GOT3 (cell line): ENCODE measurements around the gene GMEB2.

ENCODE experiments used
- DNase-seq: peaks from one replicate; lab custom pipeline; 2025; ENCODE audit warnings: mixed read lengths; lab: John Stamatoyannopoulos, UW

GMEB2 gene

DNA sequence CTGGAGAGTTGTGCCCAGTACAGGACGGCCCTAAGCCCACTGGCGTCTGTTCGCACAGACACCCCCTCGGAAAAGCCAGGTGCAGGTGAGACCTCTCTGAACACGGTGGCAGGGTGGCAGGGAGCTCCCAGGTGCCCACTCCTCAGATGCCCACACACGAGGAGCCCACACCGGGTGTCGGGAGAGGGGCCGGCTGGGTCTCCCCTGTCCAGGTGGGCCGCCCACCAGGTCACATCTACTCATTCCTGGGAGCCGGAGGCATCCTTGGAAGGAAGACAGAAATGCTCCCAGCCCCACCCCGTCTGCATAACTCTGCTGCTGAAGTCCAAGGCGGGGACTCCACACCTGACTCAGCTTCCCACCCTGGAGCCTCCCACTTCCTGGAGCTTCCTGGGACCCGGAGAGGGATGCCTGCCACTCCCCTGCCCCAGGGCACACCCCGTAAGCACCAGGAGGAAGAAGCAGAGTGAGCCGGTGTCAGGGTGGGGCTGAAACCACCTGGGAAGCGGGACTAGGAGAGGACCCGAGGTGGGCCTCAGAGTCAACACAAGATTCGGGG, 81.9 kb downstream of the GMEB2 start:
- DNase-seq, result no peak

DNA sequence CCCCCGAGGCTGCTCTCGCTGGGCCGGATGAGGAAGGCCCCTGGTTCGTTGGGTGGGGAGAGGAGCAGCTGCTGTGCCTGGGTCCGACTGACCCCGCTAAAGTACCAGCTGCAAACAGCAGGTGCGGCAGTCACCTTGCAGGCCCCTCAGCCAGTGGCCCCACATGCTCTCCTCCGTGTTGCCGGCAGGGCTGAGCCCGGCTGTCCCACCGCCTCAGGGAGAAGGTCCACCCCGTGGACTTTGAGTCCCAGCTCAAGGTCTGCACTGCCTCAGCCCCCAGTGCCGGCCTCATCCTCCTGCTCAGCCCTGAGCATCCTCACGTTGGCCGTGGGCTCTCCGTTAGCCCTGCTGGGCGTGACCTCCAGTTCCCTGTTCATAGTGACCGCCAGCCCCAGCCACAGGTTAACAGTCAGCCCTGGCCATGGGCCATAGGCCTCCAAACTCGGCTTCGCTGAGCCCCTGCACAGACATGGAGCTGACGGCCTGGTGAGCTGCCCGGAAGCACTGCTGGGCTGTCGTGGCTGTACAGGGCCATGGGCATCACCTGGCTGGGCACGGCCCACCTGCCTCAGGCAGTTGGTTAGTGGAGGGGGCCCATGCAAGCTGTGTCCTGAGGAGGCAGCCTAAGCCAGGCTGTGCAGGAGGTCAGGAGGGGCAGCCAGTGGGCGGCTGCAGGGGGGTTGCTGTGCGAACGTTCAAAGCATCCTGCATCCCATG, 82.5 kb downstream of the GMEB2 start:
- DNase-seq, result no peak

DNA sequence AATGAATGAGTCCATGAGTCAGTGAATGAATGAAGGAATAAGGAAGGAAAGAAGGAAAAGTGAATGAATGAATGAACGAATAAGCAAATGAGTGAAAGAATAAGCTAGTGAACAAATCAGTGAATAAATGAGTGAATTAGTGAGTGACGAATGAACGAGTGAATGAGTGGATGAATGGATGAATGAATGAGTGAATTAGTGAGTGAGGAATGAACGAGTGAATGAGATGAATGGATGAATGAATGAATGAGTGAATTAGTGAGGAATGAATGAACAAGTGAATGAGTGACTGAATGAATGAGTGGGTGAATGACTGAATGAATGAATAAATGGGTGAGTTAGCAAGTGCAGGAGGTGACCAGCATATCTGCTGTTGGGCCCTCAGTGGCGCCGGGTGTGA, 83.2 kb downstream of the GMEB2 start:
- DNase-seq, result no peak

DNA sequence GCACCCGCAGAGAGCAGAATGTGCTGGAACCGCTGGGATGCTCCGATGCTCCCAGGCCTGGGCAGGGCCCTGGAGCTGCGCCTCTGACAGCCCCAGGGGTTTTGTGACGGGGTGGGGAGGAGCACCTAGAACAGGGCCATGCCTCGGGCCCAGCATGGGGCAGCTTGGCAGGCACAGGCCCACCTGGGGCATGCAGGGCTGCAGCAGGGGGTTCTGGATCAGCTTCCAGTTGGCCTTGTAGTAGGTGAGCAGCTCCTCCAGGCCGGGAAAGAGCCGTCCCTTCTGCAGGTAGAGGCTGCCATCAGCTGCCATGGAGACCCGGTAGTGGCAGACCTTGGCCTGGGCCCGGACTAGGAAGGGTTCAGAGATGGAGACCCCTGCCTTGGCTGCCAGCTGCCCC, 83.8 kb downstream of the GMEB2 start:
- no peak for DNase-seq

DNA sequence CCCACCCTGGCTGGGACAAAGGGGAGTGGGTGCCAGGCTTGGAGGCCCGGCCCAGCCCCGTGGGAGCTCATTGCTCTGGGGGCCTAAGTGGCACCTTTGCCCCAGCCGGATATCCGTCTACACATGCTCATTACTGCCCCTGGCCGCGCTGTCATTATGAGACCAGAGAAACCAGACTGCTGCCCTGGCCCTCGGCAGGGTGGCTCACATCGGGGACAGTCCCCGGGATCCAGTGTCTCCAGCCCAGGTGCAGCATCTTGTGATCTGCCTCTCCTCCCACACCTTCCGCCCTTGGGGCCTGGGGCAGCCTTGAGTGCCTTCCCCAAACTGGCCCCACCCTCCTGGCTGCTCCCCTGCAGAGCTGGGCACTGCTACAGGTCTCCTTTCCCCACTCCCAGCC, 84.2 kb downstream of the GMEB2 start:
- DNase-seq, result no peak

DNA sequence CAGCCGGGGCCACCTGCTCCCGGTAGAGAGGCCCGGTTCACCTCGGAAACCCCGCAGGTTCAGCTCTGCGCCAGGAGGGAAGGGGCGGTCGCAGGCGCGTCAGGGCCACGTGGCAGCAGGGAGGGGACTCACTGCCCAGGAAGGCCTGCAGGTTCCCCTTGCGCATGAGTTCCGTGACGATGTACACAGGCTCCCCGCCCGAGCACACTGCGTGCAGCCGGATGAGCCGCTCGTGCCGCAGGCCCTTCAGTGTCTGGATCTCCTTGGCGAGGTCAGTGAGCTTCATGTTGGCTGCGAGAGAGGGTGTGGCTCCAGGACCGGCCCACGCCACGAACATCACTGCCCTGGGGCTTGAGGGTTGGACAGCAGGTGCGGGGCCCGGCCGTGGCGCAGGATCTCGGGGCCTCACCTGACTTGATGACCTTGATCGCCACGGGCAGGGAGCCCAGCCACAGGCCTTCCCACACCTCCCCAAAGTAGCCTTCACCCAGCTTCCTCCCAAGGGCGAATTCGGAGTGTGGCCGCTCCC, 84.8 kb downstream of the GMEB2 start:
- no peak for DNase-seq

DNA sequence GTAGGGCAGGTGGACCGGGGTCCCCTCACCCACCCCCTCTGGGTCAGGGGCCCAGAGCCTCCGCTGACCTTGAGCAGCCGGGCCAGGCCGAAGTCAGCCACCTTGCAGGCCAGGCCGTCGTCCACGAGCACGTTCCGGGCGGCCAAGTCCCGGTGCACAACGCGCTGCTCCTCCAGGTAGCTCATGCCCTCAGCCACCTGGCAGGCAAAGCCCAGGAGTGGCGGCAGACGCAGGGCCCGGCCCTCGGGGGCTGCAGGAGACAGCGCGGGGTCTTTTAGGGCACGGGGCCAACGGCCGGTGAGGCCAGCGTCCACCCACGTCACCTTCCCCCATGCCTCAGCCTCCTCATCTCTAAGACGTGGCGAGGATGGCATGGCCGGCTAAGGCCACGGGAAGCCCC, 85.5 kb downstream of the GMEB2 start:
- DNase-seq, result no peak

DNA sequence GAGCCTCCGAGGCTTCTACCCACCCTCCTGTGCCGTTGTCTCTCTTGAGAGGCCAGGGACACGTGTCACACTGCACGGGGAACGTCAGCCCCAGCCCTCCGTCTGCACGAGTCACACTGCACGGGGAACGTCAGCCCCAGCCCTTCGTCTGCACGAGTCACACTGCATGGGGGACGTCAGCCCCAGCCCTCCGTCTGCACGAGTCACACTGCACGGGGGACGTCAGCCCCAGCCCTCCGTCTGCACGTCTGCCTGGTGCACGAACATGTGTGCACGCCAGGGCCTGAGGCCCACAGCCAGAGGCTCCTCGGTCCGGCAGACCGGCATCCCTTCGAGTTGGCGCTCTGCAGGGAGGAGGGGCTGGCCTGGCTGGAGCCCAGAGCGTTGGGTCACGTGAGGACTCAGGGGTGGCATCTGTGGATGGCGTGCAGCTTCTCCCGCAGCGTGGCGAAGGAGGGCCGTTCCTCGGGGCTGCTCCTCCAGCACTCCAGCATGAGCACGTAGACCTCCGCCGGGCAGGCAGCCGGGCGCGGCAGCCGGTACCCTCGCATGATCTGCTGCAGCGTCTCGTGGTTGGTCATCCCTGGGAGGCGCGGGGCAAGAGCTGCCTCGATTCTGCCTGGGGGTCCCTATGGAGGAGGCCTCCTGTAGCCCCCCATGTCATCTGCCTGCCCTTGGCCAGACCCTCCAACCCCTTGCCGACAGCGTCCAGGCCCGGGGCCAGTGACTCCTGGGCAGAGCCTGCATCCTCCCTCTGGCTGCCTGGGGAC, 86.3 kb downstream of the GMEB2 start:
- DNase-seq, result no peak

DNA sequence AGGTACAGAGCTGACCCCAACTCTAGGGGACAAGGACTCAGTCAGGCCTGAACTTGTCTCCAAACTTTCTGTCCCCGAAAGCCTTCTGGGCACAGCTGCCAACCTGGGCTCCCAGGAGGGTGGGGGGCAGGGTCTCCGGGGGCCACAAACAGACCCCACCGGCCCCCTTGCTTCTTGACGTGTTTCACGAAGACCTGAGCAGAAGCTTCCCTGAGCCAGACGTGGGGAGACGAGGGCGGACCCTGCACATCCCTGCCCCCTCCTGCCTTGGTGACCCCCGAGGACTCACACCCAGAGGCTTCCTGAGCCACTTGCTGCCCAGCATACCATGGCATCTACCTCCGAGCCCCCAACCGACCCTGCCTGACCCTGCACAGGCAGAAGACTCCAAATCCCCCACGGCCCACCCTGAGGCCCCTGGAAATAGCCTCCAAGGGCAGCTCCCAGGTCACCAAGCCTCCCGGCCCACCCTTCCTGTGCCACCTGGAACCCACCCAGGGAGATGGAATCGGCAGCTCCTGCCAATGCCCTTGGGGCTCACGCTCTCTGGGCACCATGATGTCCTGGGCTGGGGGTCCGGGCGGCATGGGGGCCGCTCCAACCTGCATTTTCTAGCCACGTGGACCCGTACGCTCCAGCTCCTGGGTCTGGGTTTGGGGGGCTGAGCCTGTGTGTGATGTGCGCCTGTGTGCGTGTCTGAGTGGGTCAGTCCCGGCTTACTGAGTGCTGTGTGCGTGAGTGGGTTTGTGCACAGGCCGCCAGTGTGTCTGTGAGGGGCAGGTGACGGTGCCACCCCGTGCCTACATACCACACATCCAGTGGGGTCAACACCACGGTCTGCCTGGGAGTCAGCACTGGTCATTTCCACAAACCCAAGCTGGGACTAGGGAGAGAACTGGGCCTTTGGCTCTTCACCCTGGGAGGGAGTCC, 87.2 kb downstream of the GMEB2 start:
- no peak for DNase-seq

DNA sequence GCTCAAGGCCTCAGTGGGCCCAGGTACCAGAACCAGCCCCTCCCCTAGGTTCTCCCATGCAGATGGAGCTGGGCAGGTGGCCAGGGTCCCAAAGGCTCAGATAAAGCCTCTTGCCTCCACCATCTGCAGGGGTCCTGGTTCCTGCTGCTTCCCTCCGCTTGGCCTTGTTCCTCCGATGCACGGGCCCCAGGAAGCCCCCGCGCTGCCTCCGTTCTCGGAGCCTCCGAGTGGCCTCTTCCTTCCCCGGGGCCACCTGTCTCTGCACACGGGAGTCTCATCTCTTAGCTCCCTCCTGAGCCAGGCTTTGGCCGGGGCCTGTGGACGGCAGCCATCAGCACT, 87.8 kb downstream of the GMEB2 start:
- DNase-seq, result no peak

DNA sequence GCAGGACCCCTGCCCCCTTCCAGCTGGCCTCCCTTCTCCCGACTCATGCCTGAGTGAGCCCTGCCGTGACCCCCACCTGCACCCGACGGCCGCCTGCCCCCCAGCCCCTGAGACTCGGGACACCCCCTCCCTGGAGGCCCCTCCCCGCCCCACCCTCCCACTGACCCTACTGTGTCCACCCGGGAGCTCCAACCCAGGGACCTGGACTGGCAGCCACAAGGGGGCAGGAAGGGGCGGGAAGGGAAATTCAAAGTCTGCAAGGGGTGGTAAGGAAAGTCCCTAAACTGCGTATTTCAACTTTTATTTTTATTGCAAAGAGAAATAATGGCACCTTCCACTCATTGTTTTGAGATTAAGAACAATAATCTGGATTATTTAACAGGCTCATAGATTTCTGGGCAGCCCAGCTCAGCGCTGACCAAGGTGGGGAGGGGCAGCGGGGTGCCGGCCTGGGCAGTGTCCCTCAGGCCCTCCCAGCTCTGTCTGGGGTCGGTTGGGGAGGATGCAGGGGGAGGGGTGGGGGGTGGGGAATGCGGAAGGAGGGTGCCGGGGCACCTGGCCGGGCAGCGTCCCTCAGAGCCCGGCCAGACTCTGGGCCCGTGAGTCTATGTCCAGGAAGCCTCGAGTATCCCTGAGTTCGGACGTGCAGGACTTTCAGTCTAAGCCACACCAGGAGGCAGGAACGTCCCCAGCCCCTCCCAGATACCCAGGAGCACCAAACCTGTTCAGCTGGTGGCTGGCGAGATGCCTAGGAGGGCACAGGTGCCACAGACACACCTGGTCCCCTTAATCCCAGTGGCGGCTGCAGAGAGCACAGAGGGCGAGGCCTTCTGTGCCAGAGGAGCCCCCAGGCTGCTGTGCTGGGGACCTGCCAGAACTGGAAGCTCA, 88.5 kb downstream of the GMEB2 start:
- DNase-seq, result no peak
